HG02852 (cell line): ENCODE results near the gene MYH10.

Source experiments
- ATAC-seq: cut with Tn5 transposase; IDR thresholded peaks from one replicate; pipeline ENCODE4 v1.9.1; 2021; ENCODE audit warnings: mild to moderate bottlenecking, moderate library complexity; ENCODE audit not compliant: unreplicated experiment

MYH10 gene

GRCh38 chr17:8500609-8501008, 129.9 kb downstream of the MYH10 start:
- no peak for ATAC-seq

- ATAC-seq, result no peak
Measured at GRCh38 chr17:8499614-8500013, 130.9 kb downstream of the MYH10 start.

GRCh38 chr17:8499171-8499570, 131.4 kb downstream of the MYH10 start:
- ATAC-seq, result no peak

GRCh38 chr17:8496081-8496480, 134.4 kb downstream of the MYH10 start:
- ATAC-seq, result no peak

GRCh38 chr17:8494506-8495111, 135.9 kb downstream of the MYH10 start:
- no peak for ATAC-seq

GRCh38 chr17:8494021-8494420, 136.5 kb downstream of the MYH10 start:
- ATAC-seq, result no peak

GRCh38 chr17:8492121-8492520, 138.4 kb downstream of the MYH10 start:
- ATAC-seq, result no peak

GRCh38 chr17:8490256-8491023, 140.1 kb downstream of the MYH10 start:
- ATAC-seq, result no peak

GRCh38 chr17:8489841-8490240, 140.7 kb downstream of the MYH10 start:
- no peak for ATAC-seq

- ATAC-seq, result no peak
Measured at GRCh38 chr17:8488901-8489300, 141.6 kb downstream of the MYH10 start.

- ATAC-seq, result no peak
Measured at GRCh38 chr17:8488491-8488890, 142.0 kb downstream of the MYH10 start.

GRCh38 chr17:8487743-8488142, 142.8 kb downstream of the MYH10 start:
- no peak for ATAC-seq

- no peak for ATAC-seq
Measured at GRCh38 chr17:8487130-8487645, 143.3 kb downstream of the MYH10 start.

- ATAC-seq, result no peak
Measured at GRCh38 chr17:8485491-8485890, 145.0 kb downstream of the MYH10 start.

GRCh38 chr17:8484465-8484864, 146.1 kb downstream of the MYH10 start:
- no peak for ATAC-seq

GRCh38 chr17:8482546-8482945, 148.0 kb downstream of the MYH10 start:
- ATAC-seq, result no peak

GRCh38 chr17:8481703-8482102, 148.8 kb downstream of the MYH10 start:
- ATAC-seq, result no peak

GRCh38 chr17:8481089-8481488, 149.4 kb downstream of the MYH10 start:
- ATAC-seq, result no peak

- ATAC-seq, result no peak
Measured at GRCh38 chr17:8480011-8480976, 150.2 kb downstream of the MYH10 start.

- no peak for ATAC-seq
Measured at GRCh38 chr17:8479431-8479947, 151.0 kb downstream of the MYH10 start.
